ENCODE results near the gene TMPRSS6.

TMPRSS6 gene

DNA sequence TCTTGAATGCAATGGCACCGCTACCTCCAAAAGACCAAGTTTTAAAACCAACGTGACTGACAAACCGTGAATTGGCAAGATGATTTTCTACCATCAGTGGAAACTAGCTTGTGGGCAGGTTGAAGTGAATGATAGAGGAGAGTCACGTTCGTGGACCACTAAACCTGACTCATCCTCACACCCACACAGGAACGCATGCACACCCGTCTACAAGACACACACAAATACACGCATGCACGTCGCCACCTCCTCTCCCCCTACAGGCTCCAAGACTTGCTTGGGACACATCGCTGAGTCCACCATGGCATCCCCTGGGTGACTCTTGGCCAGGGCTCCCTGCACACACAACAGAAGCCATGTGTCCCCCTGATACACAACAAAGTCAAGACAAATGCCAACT, 14.4 kb downstream of the TMPRSS6 start:
- Mint-ChIP-seq H3K27me3 (ENCODE audit: low read depth) (peaks cover 62% of the 10 kb centered on the region), H3K4me1 (peaks cover 6% of the 10 kb centered on the region), H3K9me3 (no peaks in the 10 kb centered on the region), H3K27ac (no peak overlapping the region), H3K4me3 (no peak overlapping the region), H3K36me3 (ENCODE audit: low read depth) (no peaks in the 10 kb centered on the region)
- TF ChIP-seq, protein P1, sequence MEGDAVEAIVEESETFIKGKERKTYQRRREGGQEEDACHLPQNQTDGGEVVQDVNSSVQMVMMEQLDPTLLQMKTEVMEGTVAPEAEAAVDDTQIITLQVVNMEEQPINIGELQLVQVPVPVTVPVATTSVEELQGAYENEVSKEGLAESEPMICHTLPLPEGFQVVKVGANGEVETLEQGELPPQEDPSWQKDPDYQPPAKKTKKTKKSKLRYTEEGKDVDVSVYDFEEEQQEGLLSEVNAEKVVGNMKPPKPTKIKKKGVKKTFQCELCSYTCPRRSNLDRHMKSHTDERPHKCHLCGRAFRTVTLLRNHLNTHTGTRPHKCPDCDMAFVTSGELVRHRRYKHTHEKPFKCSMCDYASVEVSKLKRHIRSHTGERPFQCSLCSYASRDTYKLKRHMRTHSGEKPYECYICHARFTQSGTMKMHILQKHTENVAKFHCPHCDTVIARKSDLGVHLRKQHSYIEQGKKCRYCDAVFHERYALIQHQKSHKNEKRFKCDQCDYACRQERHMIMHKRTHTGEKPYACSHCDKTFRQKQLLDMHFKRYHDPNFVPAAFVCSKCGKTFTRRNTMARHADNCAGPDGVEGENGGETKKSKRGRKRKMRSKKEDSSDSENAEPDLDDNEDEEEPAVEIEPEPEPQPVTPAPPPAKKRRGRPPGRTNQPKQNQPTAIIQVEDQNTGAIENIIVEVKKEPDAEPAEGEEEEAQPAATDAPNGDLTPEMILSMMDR (IDR thresholded peaks at IDR 0.05; ENCODE audit: unreplicated experiment in 3 of 3), result no peak

GRCh38 chr22:37094239-37094638, 15.3 kb downstream of the TMPRSS6 start:
- H3K4me1 Mint-ChIP-seq, result peaks cover 6% of the 10 kb centered on the region

DNA sequence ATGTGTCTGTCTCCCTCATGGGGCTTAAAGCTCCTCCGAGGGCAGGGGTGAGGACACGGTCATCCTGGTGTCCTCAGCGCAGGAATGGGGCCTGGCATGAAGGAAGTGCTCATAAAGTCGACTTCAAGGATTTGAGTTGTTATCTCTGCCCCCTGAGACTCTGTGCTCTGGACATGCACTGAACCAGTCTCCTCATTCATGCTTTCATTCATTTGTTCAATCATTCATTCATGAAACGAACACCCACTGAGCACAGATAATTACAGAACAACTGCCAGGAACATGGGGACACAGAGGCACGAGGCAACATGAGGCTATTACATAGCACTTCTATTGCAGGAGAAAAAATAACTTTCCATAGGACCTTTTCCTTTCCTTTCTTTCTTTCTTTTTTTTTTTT, 16.5 kb downstream of the TMPRSS6 start:
- peaks cover 52% of the 10 kb centered on the region for H3K27me3 Mint-ChIP-seq (ENCODE audit: low read depth)
- H3K9me3 Mint-ChIP-seq, result no peaks in the 10 kb centered on the region
- no peak overlapping the region for H3K4me3 Mint-ChIP-seq
- no peak overlapping the region for H3K27ac Mint-ChIP-seq
- H3K36me3 Mint-ChIP-seq (ENCODE audit: low read depth), result no peaks in the 10 kb centered on the region
- H3K4me1 Mint-ChIP-seq, result peaks cover 6% of the 10 kb centered on the region
- TF ChIP-seq, protein P1 (IDR thresholded peaks at IDR 0.05; ENCODE audit: unreplicated experiment in 3 of 3), result no peak

More at GRCh38 chr22:37094239-37094638, 15.3 kb downstream of the TMPRSS6 start:
- Mint-ChIP-seq H3K4me3 (no peak overlapping the region), H3K27ac (no peak overlapping the region), H3K9me3 (no peaks in the 10 kb centered on the region), H3K27me3 (ENCODE audit: low read depth) (peaks cover 60% of the 10 kb centered on the region), H3K36me3 (ENCODE audit: low read depth) (no peaks in the 10 kb centered on the region)
- TF ChIP-seq, protein P1 (IDR thresholded peaks at IDR 0.05; ENCODE audit: unreplicated experiment in 3 of 3), result no peak

GRCh38 chr22:37091994-37092393, 17.5 kb downstream of the TMPRSS6 start:
- peaks cover 6% of the 10 kb centered on the region for H3K4me1 Mint-ChIP-seq
- peaks cover 44% of the 10 kb centered on the region for H3K27me3 Mint-ChIP-seq (ENCODE audit: low read depth)
- H3K36me3 Mint-ChIP-seq (ENCODE audit: low read depth), result no peaks in the 10 kb centered on the region
- H3K4me3 Mint-ChIP-seq, result no peak overlapping the region
- TF ChIP-seq, protein P1 (IDR thresholded peaks at IDR 0.05; ENCODE audit: unreplicated experiment in 3 of 3), result no peak
- H3K9me3 Mint-ChIP-seq, result no peaks in the 10 kb centered on the region
- H3K27ac Mint-ChIP-seq, result peak overlapping the region in 2 of 3 experiments; percentile 44 to 49

- H3K36me3 Mint-ChIP-seq (ENCODE audit: low read depth), result no peaks in the 10 kb centered on the region
These were observed 18.4 kb downstream of the TMPRSS6 start for GRCh38 chr22:37090920-37091695.

More at GRCh38 chr22:37090920-37091695, 18.4 kb downstream of the TMPRSS6 start:
- Mint-ChIP-seq H3K4me3 (no peak overlapping the region), H3K9me3 (no peaks in the 10 kb centered on the region), H3K4me1 (peaks cover 6% of the 10 kb centered on the region), H3K27ac (no peak overlapping the region), H3K27me3 (ENCODE audit: low read depth) (peaks cover 35% of the 10 kb centered on the region)
- TF ChIP-seq, protein P1 (IDR thresholded peaks at IDR 0.05; ENCODE audit: unreplicated experiment in 3 of 3), result no peak
